Measurements from ENCODE around the gene FAM3C.

DNA sequence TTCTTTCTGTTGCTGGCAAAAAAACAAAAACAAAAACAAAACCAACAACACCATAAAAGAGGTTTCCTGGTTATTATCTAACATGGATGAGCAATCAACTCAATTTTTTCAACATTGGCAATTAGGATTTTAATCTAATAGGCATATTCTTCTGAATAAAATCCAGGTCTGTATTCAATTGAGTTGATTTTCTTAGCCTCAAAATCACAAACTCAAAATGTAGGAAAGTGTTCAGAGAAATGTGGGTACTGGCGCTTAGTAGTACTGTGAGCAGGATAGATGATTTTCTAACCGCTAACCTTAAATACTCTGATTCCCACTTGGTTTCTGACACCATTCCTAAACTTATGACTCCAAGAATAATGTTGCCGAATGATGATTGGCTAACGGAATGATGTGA is 61.7 kb downstream of the FAM3C start:
- TF ChIP-seq, protein P1, sequence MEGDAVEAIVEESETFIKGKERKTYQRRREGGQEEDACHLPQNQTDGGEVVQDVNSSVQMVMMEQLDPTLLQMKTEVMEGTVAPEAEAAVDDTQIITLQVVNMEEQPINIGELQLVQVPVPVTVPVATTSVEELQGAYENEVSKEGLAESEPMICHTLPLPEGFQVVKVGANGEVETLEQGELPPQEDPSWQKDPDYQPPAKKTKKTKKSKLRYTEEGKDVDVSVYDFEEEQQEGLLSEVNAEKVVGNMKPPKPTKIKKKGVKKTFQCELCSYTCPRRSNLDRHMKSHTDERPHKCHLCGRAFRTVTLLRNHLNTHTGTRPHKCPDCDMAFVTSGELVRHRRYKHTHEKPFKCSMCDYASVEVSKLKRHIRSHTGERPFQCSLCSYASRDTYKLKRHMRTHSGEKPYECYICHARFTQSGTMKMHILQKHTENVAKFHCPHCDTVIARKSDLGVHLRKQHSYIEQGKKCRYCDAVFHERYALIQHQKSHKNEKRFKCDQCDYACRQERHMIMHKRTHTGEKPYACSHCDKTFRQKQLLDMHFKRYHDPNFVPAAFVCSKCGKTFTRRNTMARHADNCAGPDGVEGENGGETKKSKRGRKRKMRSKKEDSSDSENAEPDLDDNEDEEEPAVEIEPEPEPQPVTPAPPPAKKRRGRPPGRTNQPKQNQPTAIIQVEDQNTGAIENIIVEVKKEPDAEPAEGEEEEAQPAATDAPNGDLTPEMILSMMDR (IDR thresholded peaks at IDR 0.05; ENCODE audit: low read length): no peak
- no peak for TF ChIP-seq EZH2 (IDR thresholded peaks at IDR 0.05; ENCODE audit: borderline replicate concordance, low read length)

Measured in OCI-LY1 (cell line).